CD4-positive, CD25-positive, alpha-beta regulatory T cell (primary cell): ENCODE measurements around the gene ITPR2. TPM values are rescaled to one million over a fixed set of nuclear protein-coding genes. Genes with fewer than 3 reads are reported as not detected.

Experiments used
- ATAC-seq, 2 donors: fragments of 150-1000 bp; cut with Tn5 transposase; one replicate each; pipeline ENCODE4 v1.10.0; 2021; ENCODE audit warnings: low read depth in 2 of 2, moderate number of reproducible peaks in 2 of 2, moderate library complexity in 1 of 2
- DNase-seq, 3 donors: peaks; one replicate each; pipeline versions ENCODE4 v3.0.0 to v3.0.0-alpha.2; 2012 to 2022; ENCODE audit warnings: mixed read lengths in 1 of 3
- H3K27ac ChIP-seq: one replicate; pipeline ENCODE4 v1.7.0; 2013; ENCODE audit warnings: mild to moderate bottlenecking, low read length; ENCODE audit not compliant: insufficient read depth, poor library complexity, severe bottlenecking
- H3K27me3 ChIP-seq: one replicate; pipeline ENCODE4 v1.7.0; 2013; ENCODE audit warnings: low read length; ENCODE audit not compliant: control insufficient read depth, insufficient read depth
- H3K36me3 ChIP-seq: one replicate; pipeline ENCODE4 v1.7.0; 2013; ENCODE audit warnings: mild to moderate bottlenecking, low read length, moderate library complexity; ENCODE audit not compliant: control insufficient read depth, insufficient read depth
- H3K4me1 ChIP-seq: 2 replicates; pipeline ENCODE4 v1.7.0; 2013; ENCODE audit warnings: mild to moderate bottlenecking, low read length; ENCODE audit not compliant: insufficient read depth, control insufficient read depth, poor library complexity, severe bottlenecking
- H3K4me3 ChIP-seq: one replicate; pipeline ENCODE4 v1.7.0; 2013; ENCODE audit warnings: low read depth, mild to moderate bottlenecking, low read length, moderate library complexity
- H3K9me3 ChIP-seq, 2 experiments: 1 replicate in 1 of 2; 2 replicates in 1 of 2; pipeline ENCODE4 v1.7.0; 2013; ENCODE audit warnings: low read length in 2 of 2, mild to moderate bottlenecking in 1 of 2, moderate library complexity in 1 of 2; ENCODE audit not compliant: control insufficient read depth in 2 of 2
- H3K27ac Mint-ChIP-seq, 3 donors: one replicate each; pipeline ENCODE4 v1.8.0; 2020 to 2022; ENCODE audit warnings: mild to moderate bottlenecking in 3 of 3, mixed read lengths in 3 of 3, moderate library complexity in 2 of 3
- H3K27me3 Mint-ChIP-seq: one replicate; pipeline ENCODE4 v1.8.0; 2022; ENCODE audit warnings: mild to moderate bottlenecking, mixed read lengths
- H3K36me3 Mint-ChIP-seq: one replicate; pipeline ENCODE4 v1.8.0; 2020; ENCODE audit warnings: mixed read lengths
- H3K4me1 Mint-ChIP-seq, 4 donors: one replicate each; pipeline ENCODE4 v1.8.0; 2020 to 2022; ENCODE audit warnings: mixed read lengths in 4 of 4, mild to moderate bottlenecking in 1 of 4
- H3K4me3 Mint-ChIP-seq, 4 donors: one replicate each; pipeline ENCODE4 v1.8.0; 2020 to 2022; ENCODE audit warnings: mild to moderate bottlenecking in 4 of 4, mixed read lengths in 4 of 4, moderate library complexity in 3 of 4
- H3K9me3 Mint-ChIP-seq, 7 donors: one replicate each; pipeline ENCODE4 v1.8.0; 2020 to 2022; ENCODE audit warnings: mixed read lengths in 7 of 7, mild to moderate bottlenecking in 3 of 7, moderate library complexity in 2 of 7
- polyA plus RNA-seq, 4 donors: library from polyadenylated mRNA; unstranded; fragments of 300-500 nt; fragmentation: Illumina TruSeq; gene quantifications; one replicate each; pipeline ENCODE4 v1.2.3, GENCODE V29; 2021
- total RNA-seq: library from RNA; stranded (reverse); gene quantifications from one replicate; pipeline ENCODE4 v1.2.3, GENCODE V29; 2022

The ITPR2 gene
- total and polyA plus RNA-seq, 5 donors from 2014 or later = 9.9 to 54.1 (median 11.7) TPM

DNA sequence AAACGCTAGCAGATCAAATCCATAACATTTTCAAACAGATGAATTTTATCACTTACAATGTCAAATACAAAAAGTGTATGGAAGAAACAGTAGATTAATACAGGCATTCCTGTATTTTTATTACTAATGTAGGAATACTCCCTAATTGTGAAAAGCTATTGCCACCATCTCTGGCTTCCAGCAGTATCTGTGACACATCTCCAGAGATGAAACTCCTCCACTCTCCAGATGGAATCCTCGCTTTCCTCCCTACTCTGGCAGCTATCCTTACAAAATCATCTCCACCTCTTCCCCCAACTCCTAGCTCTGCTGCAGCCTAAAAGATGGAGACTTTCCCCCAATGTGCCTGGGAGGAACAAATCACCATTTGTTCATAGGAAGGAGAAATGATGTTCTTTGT is 426.2 kb downstream of the ITPR2 start:
- Mint-ChIP-seq H3K4me3 (no peak overlapping the region), H3K27ac (no peak overlapping the region), H3K36me3 (peaks cover 21% of the 10 kb centered on the region), H3K9me3 (no peaks in the 10 kb centered on the region), H3K4me1 (peaks cover 0 to 2% (median 0%) of the 10 kb centered on the region in 4 donors), H3K27me3 (no peaks in the 10 kb centered on the region)
- ATAC-seq (no peak), DNase-seq (no peak)
- Histone ChIP-seq H3K27ac (no peak overlapping the region), H3K36me3 (peaks cover 17% of the 10 kb centered on the region), H3K4me3 (no peak overlapping the region), H3K4me1 (no peaks in the 10 kb centered on the region), H3K9me3 (no peaks in the 10 kb centered on the region), H3K27me3 (no peaks in the 10 kb centered on the region)

DNA sequence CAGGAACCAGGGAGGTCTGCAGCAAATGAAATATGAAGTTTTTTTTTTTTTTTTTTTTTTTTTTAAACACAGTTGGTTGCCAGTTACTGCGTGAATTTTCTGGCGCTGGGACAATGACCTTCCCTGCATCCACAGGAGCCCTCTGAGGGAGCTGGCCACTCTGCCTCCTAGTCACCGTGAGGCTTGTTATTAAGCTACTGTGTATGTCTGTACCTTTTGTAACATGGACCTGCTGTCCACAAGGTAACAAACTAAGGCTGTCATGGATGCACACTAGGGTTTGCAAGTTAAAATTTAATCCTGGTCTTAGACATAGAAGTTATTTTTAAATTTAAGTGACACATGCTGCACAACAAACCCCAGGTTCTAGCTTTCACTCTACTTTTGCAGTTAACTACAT is 426.6 kb downstream of the ITPR2 start:
- Mint-ChIP-seq H3K27ac (no peak overlapping the region), H3K27me3 (no peaks in the 10 kb centered on the region), H3K4me1 (peaks cover 0 to 2% (median 0%) of the 10 kb centered on the region in 4 donors), H3K4me3 (no peak overlapping the region), H3K36me3 (peaks cover 20% of the 10 kb centered on the region), H3K9me3 (no peaks in the 10 kb centered on the region)
- H3K9me3 ChIP-seq = no peaks in the 10 kb centered on the region
- ATAC-seq (no peak), DNase-seq (no peak)
- no peaks in the 10 kb centered on the region for H3K27me3 ChIP-seq
- H3K36me3 ChIP-seq = peaks cover 17% of the 10 kb centered on the region
- H3K4me3 ChIP-seq = no peak overlapping the region
- H3K4me1 ChIP-seq = no peaks in the 10 kb centered on the region
- no peak overlapping the region for H3K27ac ChIP-seq

DNA sequence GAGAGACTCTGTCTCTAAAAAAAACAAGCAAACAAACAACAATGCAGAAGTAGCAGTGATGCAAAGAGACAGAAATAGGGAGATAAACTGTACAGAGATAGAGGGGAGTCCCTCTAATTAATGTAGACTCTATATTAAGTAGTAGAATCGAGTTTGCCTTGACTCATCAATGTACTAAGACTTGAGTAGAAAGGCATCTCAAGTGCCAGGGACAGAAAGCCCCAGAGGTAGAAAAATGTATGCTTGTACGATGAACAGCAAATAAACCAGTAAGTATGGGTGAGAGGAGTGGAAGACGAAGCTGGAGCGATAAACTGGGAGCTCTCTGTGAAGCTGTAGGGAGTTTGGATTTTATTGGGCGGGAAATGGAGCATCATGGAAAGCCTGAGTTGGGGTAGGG is 429.4 kb downstream of the ITPR2 start:
- no peaks in the 10 kb centered on the region for H3K27me3 ChIP-seq
- ATAC-seq = no peak
- Mint-ChIP-seq H3K36me3 (peaks cover 16% of the 10 kb centered on the region), H3K27ac (no peak overlapping the region), H3K9me3 (no peaks in the 10 kb centered on the region), H3K4me3 (no peak overlapping the region), H3K27me3 (no peaks in the 10 kb centered on the region), H3K4me1 (peaks cover 0 to 2% (median 0%) of the 10 kb centered on the region in 4 donors)
- H3K9me3 ChIP-seq = no peaks in the 10 kb centered on the region
- H3K36me3 ChIP-seq = peaks cover 15% of the 10 kb centered on the region
- no peaks in the 10 kb centered on the region for H3K4me1 ChIP-seq
- no peak for DNase-seq
- no peak overlapping the region for H3K27ac ChIP-seq
- H3K4me3 ChIP-seq = no peak overlapping the region

GRCh38 chr12:26402648-26403047 is 430.3 kb downstream of the ITPR2 start:
- no peak for DNase-seq
- H3K27me3 ChIP-seq = no peaks in the 10 kb centered on the region
- Mint-ChIP-seq H3K4me3 (no peak overlapping the region), H3K27me3 (no peaks in the 10 kb centered on the region), H3K36me3 (peaks cover 12% of the 10 kb centered on the region), H3K4me1 (peaks cover 0 to 2% (median 0%) of the 10 kb centered on the region in 4 donors), H3K9me3 (no peaks in the 10 kb centered on the region), H3K27ac (no peak overlapping the region)
- H3K27ac ChIP-seq = no peak overlapping the region
- H3K36me3 ChIP-seq = peaks cover 17% of the 10 kb centered on the region
- H3K9me3 ChIP-seq = no peaks in the 10 kb centered on the region
- H3K4me3 ChIP-seq = no peak overlapping the region
- no peak for ATAC-seq
- H3K4me1 ChIP-seq = no peaks in the 10 kb centered on the region

- H3K36me3 Mint-ChIP-seq = peaks cover 9% of the 10 kb centered on the region
- H3K4me1 ChIP-seq = no peaks in the 10 kb centered on the region
Measured at GRCh38 chr12:26401874-26402273, 431.1 kb downstream of the ITPR2 start.

DNA sequence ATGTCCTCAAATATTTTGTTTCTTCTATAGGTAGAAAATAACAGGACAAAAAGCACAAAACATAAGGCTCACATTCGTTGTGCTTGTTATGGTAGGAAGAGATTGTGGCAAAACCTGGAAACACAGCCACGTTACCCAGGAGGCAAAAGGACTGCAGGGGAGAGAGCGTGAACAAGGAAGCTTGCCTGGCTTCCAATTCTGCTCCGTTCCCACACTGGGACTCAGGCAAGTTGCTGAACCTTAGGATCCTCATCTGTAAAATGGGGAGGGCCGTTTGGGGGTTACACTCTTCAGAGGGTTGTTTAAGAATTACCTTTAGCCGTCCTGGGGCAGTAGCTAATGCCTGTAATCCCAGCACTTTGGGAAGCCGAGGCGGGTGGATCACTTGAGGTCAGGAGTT is 432.4 kb downstream of the ITPR2 start:
- Histone ChIP-seq H3K27ac (no peak overlapping the region), H3K36me3 (peaks cover 16% of the 10 kb centered on the region), H3K4me3 (no peak overlapping the region), H3K27me3 (no peaks in the 10 kb centered on the region), H3K9me3 (no peaks in the 10 kb centered on the region), H3K4me1 (no peaks in the 10 kb centered on the region)
- ATAC-seq (no peak), DNase-seq (no peak)
- H3K27me3 Mint-ChIP-seq = no peaks in the 10 kb centered on the region
- peaks cover 8% of the 10 kb centered on the region for H3K36me3 Mint-ChIP-seq
- H3K27ac Mint-ChIP-seq = no peak overlapping the region
- H3K4me1 Mint-ChIP-seq = no peaks in the 10 kb centered on the region
- H3K4me3 Mint-ChIP-seq = no peak overlapping the region
- H3K9me3 Mint-ChIP-seq = no peaks in the 10 kb centered on the region

More at GRCh38 chr12:26401874-26402273, 431.1 kb downstream of the ITPR2 start:
- Histone ChIP-seq H3K9me3 (no peaks in the 10 kb centered on the region), H3K27ac (no peak overlapping the region), H3K36me3 (peaks cover 15% of the 10 kb centered on the region), H3K27me3 (no peaks in the 10 kb centered on the region), H3K4me3 (no peak overlapping the region)
- no peaks in the 10 kb centered on the region for H3K4me1 Mint-ChIP-seq
- no peaks in the 10 kb centered on the region for H3K9me3 Mint-ChIP-seq
- H3K4me3 Mint-ChIP-seq = no peak overlapping the region
- H3K27ac Mint-ChIP-seq = no peak overlapping the region
- no peak for ATAC-seq
- no peaks in the 10 kb centered on the region for H3K27me3 Mint-ChIP-seq
- no peak for DNase-seq

DNA sequence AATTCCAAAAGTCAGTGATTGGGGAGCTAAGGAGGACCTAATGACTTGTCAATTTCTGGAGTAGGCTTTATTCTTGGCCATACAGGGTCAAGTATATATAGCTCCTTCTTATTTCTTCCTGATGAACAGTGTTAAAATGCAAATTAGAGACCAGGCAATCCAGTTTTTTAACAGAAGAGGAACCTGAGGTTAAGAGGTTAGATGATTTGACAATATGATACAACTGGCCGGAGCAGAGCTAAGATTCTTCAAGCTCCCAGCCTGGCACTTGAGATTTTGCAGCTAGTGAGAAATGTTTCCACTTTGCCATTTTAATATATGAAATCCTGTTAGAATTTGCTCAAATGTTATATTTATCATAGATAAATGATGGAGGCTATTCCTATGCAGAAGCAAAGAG is 433.6 kb downstream of the ITPR2 start:
- H3K4me3 ChIP-seq = no peak overlapping the region
- ATAC-seq = no peak
- no peak overlapping the region for H3K4me3 Mint-ChIP-seq

GRCh38 chr12:26396402-26396801 is 436.6 kb downstream of the ITPR2 start:
- Histone ChIP-seq H3K9me3 (no peaks in the 10 kb centered on the region), H3K4me3 (no peak overlapping the region), H3K4me1 (no peaks in the 10 kb centered on the region), H3K36me3 (peaks cover 32% of the 10 kb centered on the region), H3K27ac (no peak overlapping the region), H3K27me3 (no peaks in the 10 kb centered on the region)
- Mint-ChIP-seq H3K27me3 (no peaks in the 10 kb centered on the region), H3K9me3 (no peaks in the 10 kb centered on the region), H3K4me1 (no peaks in the 10 kb centered on the region), H3K36me3 (peaks cover 21% of the 10 kb centered on the region), H3K4me3 (no peak overlapping the region), H3K27ac (no peak overlapping the region)
- ATAC-seq (no peak), DNase-seq (no peak)

More for the DNA sequence above, 433.6 kb downstream of the ITPR2 start:
- Histone ChIP-seq H3K9me3 (no peaks in the 10 kb centered on the region), H3K27me3 (no peaks in the 10 kb centered on the region), H3K27ac (no peak overlapping the region), H3K36me3 (peaks cover 28% of the 10 kb centered on the region), H3K4me1 (no peaks in the 10 kb centered on the region)
- Mint-ChIP-seq H3K27me3 (no peaks in the 10 kb centered on the region), H3K4me1 (no peaks in the 10 kb centered on the region), H3K27ac (no peak overlapping the region), H3K9me3 (no peaks in the 10 kb centered on the region), H3K36me3 (peaks cover 8% of the 10 kb centered on the region)
- DNase-seq = no peak
